CD4-positive, alpha-beta T cell (primary cell): ENCODE results near the gene UQCRFS1. TPM values are rescaled to one million over a fixed set of nuclear protein-coding genes. Genes with fewer than 3 reads are reported as not detected.

ENCODE experiments used
- ATAC-seq: fragments of 200-7000 bp; cut with Tn5 transposase; one replicate; pipeline ENCODE4 v1.10.0; 2022; ENCODE audit warnings: mild to moderate bottlenecking; ENCODE audit not compliant: poor library complexity
- CTCF ChIA-PET: fragments of 350-600 bp; sonication (Branson Sonifier 250); formaldehyde crosslinking; loops from one replicate; lab custom pipeline; 2021; ENCODE audit warnings: antibody characterized with exemption, inconsistent platforms; lab: Charles Lee
- POLR2A ChIA-PET: fragments of 350-600 bp; sonication (Branson Sonifier 250); formaldehyde crosslinking; loops from one replicate; lab custom pipeline; 2021; ENCODE audit warnings: antibody characterized with exemption, inconsistent platforms; lab: Charles Lee
- DNase-seq, 14 experiments: peaks; one replicate each; pipeline ENCODE4 v3.0.0-alpha.2; 2013 to 2020; ENCODE audit warnings: mixed read lengths in 2 of 14
- H3K27ac ChIP-seq, 2 donors: one replicate each; pipeline versions ENCODE4 v1.5.1 to v1.7.0; 2013; ENCODE audit warnings: low read length in 2 of 2, low read depth in 1 of 2, mild to moderate bottlenecking in 1 of 2
- H3K27me3 ChIP-seq, 2 experiments: 1 replicate in 1 of 2; 2 replicates in 1 of 2; pipeline versions ENCODE4 v1.6.1 to v1.7.0; 2013; ENCODE audit warnings: low read length in 2 of 2, control low read depth in 1 of 2, mild to moderate bottlenecking in 1 of 2, moderate library complexity in 1 of 2; ENCODE audit not compliant: insufficient read depth in 2 of 2, control insufficient read depth in 1 of 2
- H3K36me3 ChIP-seq: one replicate; pipeline ENCODE4 v1.6.1; 2013; ENCODE audit warnings: low read length, control low read depth; ENCODE audit not compliant: insufficient read depth
- H3K4me1 ChIP-seq: one replicate; pipeline ENCODE4 v1.6.1; 2013; ENCODE audit warnings: low read length, control low read depth; ENCODE audit not compliant: insufficient read depth
- H3K4me3 ChIP-seq: one replicate; pipeline ENCODE4 v1.5.1; 2013; ENCODE audit warnings: mild to moderate bottlenecking, low read length, moderate library complexity
- H3K9me3 ChIP-seq, 2 experiments: 1 replicate in 1 of 2; 2 replicates in 1 of 2; pipeline versions ENCODE4 v1.6.1 to v1.7.0; 2013; ENCODE audit warnings: low read length in 2 of 2, mild to moderate bottlenecking in 2 of 2, control low read depth in 1 of 2, moderate library complexity in 1 of 2; ENCODE audit not compliant: control insufficient read depth in 1 of 2, insufficient read depth in 1 of 2
- H3K27ac Mint-ChIP-seq: one replicate; pipeline ENCODE4 v1.8.0; 2020; ENCODE audit warnings: mixed read lengths
- H3K27me3 Mint-ChIP-seq: one replicate; pipeline ENCODE4 v1.8.0; 2021; ENCODE audit warnings: mixed read lengths
- H3K36me3 Mint-ChIP-seq: one replicate; pipeline ENCODE4 v1.8.0; 2021; ENCODE audit warnings: low read depth, mixed read lengths
- H3K4me1 Mint-ChIP-seq: one replicate; pipeline ENCODE4 v1.8.0; 2021; ENCODE audit warnings: low read depth, mixed read lengths
- H3K4me3 Mint-ChIP-seq: one replicate; pipeline ENCODE4 v1.8.0; 2020; ENCODE audit warnings: mild to moderate bottlenecking, mixed read lengths
- H3K9me3 Mint-ChIP-seq: one replicate; pipeline ENCODE4 v1.8.0; 2020; ENCODE audit warnings: mixed read lengths
- intact Hi-C, 2 experiments: fragments of 100-400 bp; cut with DNase I in 1 of 2; cut with micrococcal nuclease in 1 of 2; formaldehyde crosslinking; loops; one replicate each; pipeline versions ENCODE4 v1.15.1 to v1.9.0; 2023 to 2025; cut with DNase I, micrococcal nuclease
- total RNA-seq, 174 experiments: library from RNA in 2 of 174; stranded (reverse) in 2 of 174; gene quantifications; one replicate each; pipeline ENCODE4 v1.2.3 and lab custom pipeline; 2021 to 2026
- TF ChIP-seq, protein P1 (sequence below): fragments of 200-600 bp; IDR thresholded peaks from one replicate; pipeline ENCODE4 v1.8.0; 2022; ENCODE audit warnings: antibody characterized with exemption, mild to moderate bottlenecking

UQCRFS1 gene
- total RNA-seq, 2 experiments from 2014 or later = 30.5 TPM

DNA sequence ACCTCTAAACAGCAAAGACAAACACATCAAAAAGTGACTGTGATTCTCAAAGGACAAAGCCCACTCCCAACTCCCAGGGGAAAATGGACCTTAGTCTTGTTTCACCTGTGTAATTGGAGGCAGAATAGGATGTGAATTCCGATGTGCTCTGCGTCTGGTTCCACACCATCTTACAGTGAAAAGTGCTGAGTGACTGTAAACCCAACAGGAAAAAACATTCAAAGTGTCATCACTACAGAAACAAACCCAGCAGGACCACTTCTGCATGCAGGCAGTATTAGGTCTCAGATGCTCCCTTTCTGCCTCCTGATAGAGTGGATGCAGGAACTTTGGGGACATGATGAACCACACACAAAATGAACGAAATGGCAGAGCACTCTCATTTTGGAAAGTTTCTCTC lies 6.5 kb downstream of the UQCRFS1 start:
- intact Hi-C loops = no loop called here
- POLR2A ChIA-PET = no interaction called here
- TF ChIP-seq, protein P1, sequence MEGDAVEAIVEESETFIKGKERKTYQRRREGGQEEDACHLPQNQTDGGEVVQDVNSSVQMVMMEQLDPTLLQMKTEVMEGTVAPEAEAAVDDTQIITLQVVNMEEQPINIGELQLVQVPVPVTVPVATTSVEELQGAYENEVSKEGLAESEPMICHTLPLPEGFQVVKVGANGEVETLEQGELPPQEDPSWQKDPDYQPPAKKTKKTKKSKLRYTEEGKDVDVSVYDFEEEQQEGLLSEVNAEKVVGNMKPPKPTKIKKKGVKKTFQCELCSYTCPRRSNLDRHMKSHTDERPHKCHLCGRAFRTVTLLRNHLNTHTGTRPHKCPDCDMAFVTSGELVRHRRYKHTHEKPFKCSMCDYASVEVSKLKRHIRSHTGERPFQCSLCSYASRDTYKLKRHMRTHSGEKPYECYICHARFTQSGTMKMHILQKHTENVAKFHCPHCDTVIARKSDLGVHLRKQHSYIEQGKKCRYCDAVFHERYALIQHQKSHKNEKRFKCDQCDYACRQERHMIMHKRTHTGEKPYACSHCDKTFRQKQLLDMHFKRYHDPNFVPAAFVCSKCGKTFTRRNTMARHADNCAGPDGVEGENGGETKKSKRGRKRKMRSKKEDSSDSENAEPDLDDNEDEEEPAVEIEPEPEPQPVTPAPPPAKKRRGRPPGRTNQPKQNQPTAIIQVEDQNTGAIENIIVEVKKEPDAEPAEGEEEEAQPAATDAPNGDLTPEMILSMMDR = no peak
- ATAC-seq (no peak), DNase-seq (no peak)
- Histone ChIP-seq H3K27me3 (no peaks in the 10 kb centered on the region), H3K36me3 (peaks cover 14% of the 10 kb centered on the region), H3K4me3 (no peak overlapping the region), H3K27ac (no peak overlapping the region), H3K4me1 (peaks cover 3% of the 10 kb centered on the region), H3K9me3 (no peaks in the 10 kb centered on the region)
- CTCF ChIA-PET = no interaction called here
- no peak overlapping the region for H3K27ac Mint-ChIP-seq
- no peak overlapping the region for H3K4me3 Mint-ChIP-seq
- peaks cover 51% of the 10 kb centered on the region for H3K4me1 Mint-ChIP-seq
- H3K36me3 Mint-ChIP-seq = peaks cover 67% of the 10 kb centered on the region
- H3K27me3 Mint-ChIP-seq = no peaks in the 10 kb centered on the region
- peaks cover 3% of the 10 kb centered on the region for H3K9me3 Mint-ChIP-seq

DNA sequence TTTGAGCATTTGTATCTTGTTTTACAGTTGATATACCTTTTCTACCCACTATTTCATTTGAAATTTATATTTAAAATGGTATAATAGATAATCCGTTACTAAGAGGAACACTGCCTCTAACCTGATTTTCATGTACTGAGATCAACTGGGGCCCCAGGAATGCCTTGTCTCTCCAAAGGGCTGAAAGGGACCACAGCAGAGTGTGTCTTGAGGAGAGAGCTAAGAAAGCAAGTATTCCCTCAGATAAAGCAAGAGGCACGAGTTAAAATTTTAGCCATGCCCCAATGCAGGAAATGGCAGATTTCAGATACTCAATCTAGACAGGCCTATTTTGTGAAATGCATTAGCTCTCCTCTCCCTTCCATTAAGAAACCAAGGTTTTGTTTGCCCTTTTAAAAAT lies 10.7 kb downstream of the UQCRFS1 start:
- H3K36me3 Mint-ChIP-seq = peaks cover 31% of the 10 kb centered on the region
- no peak overlapping the region for H3K4me3 ChIP-seq
- POLR2A ChIA-PET = interaction anchor here (0.8 to 1.1 kb wide), 2 partner anchors 9 to 404 kb away, joined by 3 read pairs; partner anchors contain the start of gene POP4
- H3K4me3 Mint-ChIP-seq = no peak overlapping the region
- peaks cover 19% of the 10 kb centered on the region for H3K4me1 Mint-ChIP-seq
- no peak overlapping the region for H3K27ac Mint-ChIP-seq
- H3K27me3 Mint-ChIP-seq = no peaks in the 10 kb centered on the region
- H3K27ac ChIP-seq = no peak overlapping the region
- no peak for ATAC-seq
- peaks cover 5% of the 10 kb centered on the region for H3K9me3 Mint-ChIP-seq
- DNase-seq = no peak
- TF ChIP-seq, protein P1 = no peak
- no peaks in the 10 kb centered on the region for H3K4me1 ChIP-seq
- CTCF ChIA-PET = no interaction called here
- no peaks in the 10 kb centered on the region for H3K27me3 ChIP-seq
- H3K36me3 ChIP-seq = peaks cover 12% of the 10 kb centered on the region
- peaks cover 0 to 9% of the 10 kb centered on the region in 2 experiments for H3K9me3 ChIP-seq
- intact Hi-C loops = loop anchor here in 1 of 2 experiments (5.0 kb wide), 1 partner anchor 40 kb away; no protein-coding TSS in a partner anchor

DNA sequence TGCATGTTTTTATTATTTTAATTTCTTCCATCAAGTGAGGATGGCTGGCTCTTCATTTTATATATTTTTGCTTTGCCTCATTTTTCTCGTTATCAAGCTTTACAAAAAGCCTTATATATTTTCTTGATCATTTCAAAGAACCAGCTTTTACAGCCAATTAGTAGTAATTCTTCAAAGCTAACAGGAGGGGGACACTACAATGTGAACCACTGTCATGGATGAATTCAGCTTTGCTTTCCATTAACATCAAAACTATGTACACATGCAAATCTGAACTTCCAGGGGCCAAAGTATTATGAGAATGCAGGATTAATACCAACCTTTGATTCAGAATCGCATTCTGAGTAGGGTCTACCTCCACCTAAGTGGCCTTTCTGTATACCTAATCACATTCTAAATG lies 11.1 kb downstream of the UQCRFS1 start:
- H3K4me3 Mint-ChIP-seq = no peak overlapping the region
- CTCF ChIA-PET = no interaction called here
- no peaks in the 10 kb centered on the region for H3K27me3 Mint-ChIP-seq
- no peaks in the 10 kb centered on the region for H3K4me1 ChIP-seq
- H3K27ac Mint-ChIP-seq = no peak overlapping the region
- peaks cover 27% of the 10 kb centered on the region for H3K36me3 Mint-ChIP-seq
- DNase-seq (no peak), ATAC-seq (no peak)
- H3K9me3 ChIP-seq = peaks cover 0 to 13% of the 10 kb centered on the region in 2 experiments
- H3K27ac ChIP-seq = no peak overlapping the region
- TF ChIP-seq, protein P1 = no peak
- peaks cover 10% of the 10 kb centered on the region for H3K36me3 ChIP-seq
- POLR2A ChIA-PET = interaction anchor here (0.8 to 1.1 kb wide), 2 partner anchors 10 to 404 kb away, joined by 3 read pairs; partner anchors contain the start of gene POP4
- H3K4me1 Mint-ChIP-seq = peaks cover 17% of the 10 kb centered on the region
- intact Hi-C loops = loop anchor here in 1 of 2 experiments (5.0 kb wide), 1 partner anchor 40 kb away; no protein-coding TSS in a partner anchor
- no peak overlapping the region for H3K4me3 ChIP-seq
- no peaks in the 10 kb centered on the region for H3K27me3 ChIP-seq
- H3K9me3 Mint-ChIP-seq = peaks cover 6% of the 10 kb centered on the region
